ENCODE results near the gene SLAMF1. TPM values are rescaled to one million over a fixed set of nuclear protein-coding genes. Genes with fewer than 3 reads are reported as not detected.
"Not testable (repeated sequence)": the region's sequence is repeated elsewhere in the genome, so short reads cannot be mapped to it uniquely, and the experiment has no call there.

Gene SLAMF1
- polyA plus RNA-seq, 1 donor from 2014 or later = 17.2 TPM

- no peaks in the 10 kb centered on the region for H3K9me3 Mint-ChIP-seq
- H3K4me1 Mint-ChIP-seq = peaks cover 56 to 65% (median 61%) of the 10 kb centered on the region in 3 donors
- peak overlapping the region; percentile 73 to 94 (median 82) for H3K27ac Mint-ChIP-seq
- H3K27me3 Mint-ChIP-seq = no peaks in the 10 kb centered on the region
- H3K36me3 Mint-ChIP-seq = no peaks in the 10 kb centered on the region
- peak overlapping the region in 3 of 4 donors; percentile 72 to 86 (median 83) for H3K4me3 Mint-ChIP-seq
Observed at GRCh38 chr1:160653620-160654016, 6.8 kb upstream of the SLAMF1 start.

GRCh38 chr1:160652924-160653619 lies 6.2 kb upstream of the SLAMF1 start:
- Mint-ChIP-seq H3K36me3 (no peaks in the 10 kb centered on the region), H3K27me3 (no peaks in the 10 kb centered on the region), H3K4me3 (peak overlapping the region; percentile 66 to 86 (median 78)), H3K27ac (peak overlapping the region; percentile 82 to 94 (median 91)), H3K4me1 (peaks cover 59 to 65% (median 62%) of the 10 kb centered on the region in 3 donors), H3K9me3 (no peaks in the 10 kb centered on the region)

DNA sequence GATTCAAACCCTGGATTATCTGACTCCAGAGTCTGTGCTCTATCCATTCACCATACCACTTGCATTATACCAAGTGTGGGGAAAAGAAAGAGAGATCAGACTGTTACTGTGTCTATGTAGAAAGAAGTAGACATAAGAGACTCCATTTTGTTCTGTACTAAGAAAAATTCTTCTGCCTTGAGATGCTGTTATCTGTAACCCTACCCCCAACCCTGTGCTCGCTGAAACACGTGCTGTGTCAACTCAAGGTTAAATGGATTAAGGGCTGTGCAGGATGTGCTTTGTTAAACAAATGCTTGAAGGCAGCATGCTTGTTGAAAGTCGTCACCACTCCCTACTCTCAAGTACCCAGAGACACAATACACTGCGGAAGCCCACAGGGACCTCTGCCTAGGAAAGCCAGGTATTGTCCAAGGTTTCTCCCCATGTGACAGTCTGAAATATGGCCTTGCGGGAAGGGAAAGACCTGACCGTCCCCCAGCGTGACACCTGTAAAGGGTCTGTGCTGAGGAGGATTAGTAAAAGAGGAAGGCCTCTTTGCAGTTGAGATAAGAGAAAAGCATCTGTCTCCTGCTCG lies 5.3 kb upstream of the SLAMF1 start:
- H3K4me1 Mint-ChIP-seq = peaks cover 55 to 66% (median 64%) of the 10 kb centered on the region in 3 donors
- H3K9me3 Mint-ChIP-seq, H3K27me3 Mint-ChIP-seq, H3K36me3 Mint-ChIP-seq: not testable (repeated sequence)
- H3K27ac Mint-ChIP-seq = peak overlapping the region; percentile 82 to 94 (median 91)
- H3K4me3 Mint-ChIP-seq = peak overlapping the region; percentile 66 to 86 (median 78)

DNA sequence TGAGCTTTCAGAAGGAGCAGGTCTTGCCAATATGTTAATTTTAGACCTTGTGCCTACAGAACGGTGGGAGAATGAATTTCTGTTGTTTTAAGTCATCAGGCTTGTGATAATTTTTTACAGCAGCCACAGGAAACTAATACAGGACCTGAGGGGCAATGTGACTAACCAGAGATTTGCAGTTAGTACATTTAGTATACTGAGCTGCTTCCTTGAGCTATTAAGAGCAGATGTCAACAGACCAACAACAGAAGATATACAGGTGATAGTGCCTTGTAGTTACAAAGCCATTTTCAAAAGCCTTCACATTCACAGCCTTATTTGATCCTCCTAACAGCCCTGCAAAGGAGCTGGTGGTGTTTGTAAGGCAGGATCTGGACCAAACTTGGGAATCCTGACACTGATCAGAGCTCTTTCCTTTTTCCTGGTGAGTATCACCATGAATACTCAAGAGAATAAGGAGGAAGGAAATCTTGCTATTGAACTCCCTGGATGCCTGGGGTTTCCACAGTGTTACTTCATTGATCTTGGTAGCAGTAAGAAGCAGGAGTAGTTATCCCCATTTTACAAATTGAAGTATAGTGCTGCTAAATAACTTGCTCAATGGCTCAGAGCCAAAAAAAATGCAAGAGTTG lies 4.7 kb upstream of the SLAMF1 start:
- Mint-ChIP-seq H3K27ac (peak overlapping the region; percentile 82 to 94 (median 84)), H3K27me3 (no peaks in the 10 kb centered on the region), H3K4me3 (peak overlapping the region in 3 of 4 donors; percentile 72 to 83 (median 73)), H3K4me1 (peaks cover 55 to 67% (median 63%) of the 10 kb centered on the region in 3 donors), H3K36me3 (no peaks in the 10 kb centered on the region), H3K9me3 (no peaks in the 10 kb centered on the region)

- no peaks in the 10 kb centered on the region for H3K36me3 Mint-ChIP-seq
- peak overlapping the region; percentile 32 to 93 (median 73) for H3K27ac Mint-ChIP-seq
- peaks cover 65 to 72% (median 70%) of the 10 kb centered on the region in 3 donors for H3K4me1 Mint-ChIP-seq
- H3K9me3 Mint-ChIP-seq = no peaks in the 10 kb centered on the region
- H3K4me3 Mint-ChIP-seq = peak overlapping the region; percentile 88 to 96 (median 90)
- no peaks in the 10 kb centered on the region for H3K27me3 Mint-ChIP-seq
Observed at GRCh38 chr1:160647329-160647720, 481 bp upstream of the SLAMF1 start.

DNA sequence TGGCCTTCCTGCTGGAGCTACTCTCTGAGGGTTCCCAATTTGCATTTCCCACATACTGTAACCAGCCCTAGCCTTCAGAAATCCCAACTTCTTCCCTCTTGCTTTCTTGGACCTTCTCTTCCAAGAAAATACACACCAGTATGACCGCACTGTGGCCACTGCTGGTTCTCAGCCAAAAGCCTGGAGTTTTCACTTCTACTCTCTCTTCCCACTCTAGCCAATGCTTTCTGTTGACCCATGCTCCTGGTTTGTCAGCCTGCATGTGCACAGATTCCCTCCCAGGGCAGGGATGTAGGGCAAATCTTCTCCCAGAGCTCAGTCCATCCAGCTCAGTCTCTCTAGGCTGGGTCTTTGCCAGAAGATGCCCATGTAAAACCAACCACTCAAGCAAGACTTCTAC lies 664 bp downstream of the SLAMF1 start:
- Mint-ChIP-seq H3K4me1 (peaks cover 62 to 70% (median 70%) of the 10 kb centered on the region in 3 donors), H3K4me3 (peak overlapping the region; percentile 88 to 96 (median 90)), H3K27ac (peak overlapping the region; percentile 32 to 93 (median 90))

DNA sequence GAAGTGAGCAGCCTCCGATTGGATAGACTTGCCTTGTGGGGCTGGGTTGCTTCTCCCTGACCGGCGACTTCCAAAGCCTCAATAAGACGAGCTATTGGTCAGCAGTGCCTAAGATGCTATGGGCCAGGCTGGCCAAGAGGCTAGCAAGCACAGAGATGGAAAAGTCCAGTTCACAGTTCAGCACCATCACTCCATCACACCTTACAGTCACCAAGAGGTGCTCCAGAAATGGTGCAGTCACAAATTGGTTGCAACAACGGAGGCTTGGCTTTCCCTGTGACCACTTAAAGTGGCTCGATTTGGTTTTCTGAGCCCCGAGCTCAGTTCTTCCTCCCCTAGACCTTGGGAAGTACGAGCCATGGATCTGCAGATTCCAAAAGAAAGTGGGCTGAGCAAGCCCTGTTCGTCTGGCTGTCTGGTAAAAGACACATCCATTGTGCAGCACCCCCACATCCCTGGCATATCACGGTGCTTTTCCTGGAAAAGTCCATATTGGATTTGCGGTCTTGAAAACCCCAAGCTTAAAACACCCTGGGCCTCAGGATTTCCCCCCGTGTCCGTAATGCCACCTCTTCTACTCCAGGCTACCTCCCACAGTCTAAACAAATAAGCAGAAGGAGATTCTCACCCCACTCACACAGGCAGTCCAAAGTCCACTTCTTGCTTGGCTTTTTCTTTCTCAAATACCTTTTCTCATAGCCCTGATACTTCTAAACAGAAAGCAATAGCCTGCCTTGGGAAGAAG lies 1.3 kb downstream of the SLAMF1 start:
- Mint-ChIP-seq H3K4me1 (peaks cover 63 to 69% (median 68%) of the 10 kb centered on the region in 3 donors), H3K27ac (peak overlapping the region; percentile 32 to 93 (median 90)), H3K4me3 (peak overlapping the region; percentile 88 to 96 (median 90)), H3K36me3 (peaks cover 2% of the 10 kb centered on the region), H3K27me3 (no peaks in the 10 kb centered on the region), H3K9me3 (no peaks in the 10 kb centered on the region)

More for the DNA sequence above, 664 bp downstream of the SLAMF1 start:
- Mint-ChIP-seq H3K36me3 (peaks cover 2% of the 10 kb centered on the region), H3K9me3 (no peaks in the 10 kb centered on the region), H3K27me3 (no peaks in the 10 kb centered on the region)

DNA sequence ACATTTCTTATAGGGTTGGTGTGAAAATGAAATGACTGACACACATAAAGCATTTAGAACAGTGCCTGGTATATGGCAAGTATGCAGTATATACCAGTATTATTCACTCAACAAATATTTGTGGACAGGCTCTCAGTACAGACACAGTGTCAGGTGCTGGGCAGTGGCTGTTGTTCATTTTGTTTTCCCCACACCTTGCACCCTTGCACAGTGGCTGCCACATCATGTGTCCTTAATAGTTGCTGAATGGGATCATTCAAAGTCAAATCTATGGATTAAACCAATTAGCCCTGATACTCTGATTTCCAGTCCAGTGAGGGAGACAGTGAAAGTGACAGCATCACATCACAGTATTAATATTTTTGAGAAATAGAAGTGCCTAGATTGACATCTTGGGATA lies 2.4 kb downstream of the SLAMF1 start:
- Mint-ChIP-seq H3K4me3 (peak overlapping the region; percentile 88 to 96 (median 90)), H3K4me1 (peaks cover 73 to 76% (median 76%) of the 10 kb centered on the region in 3 donors), H3K36me3 (peaks cover 2% of the 10 kb centered on the region), H3K27ac (peak overlapping the region; percentile 1 to 32 (median 10)), H3K9me3 (no peaks in the 10 kb centered on the region), H3K27me3 (no peaks in the 10 kb centered on the region)

DNA sequence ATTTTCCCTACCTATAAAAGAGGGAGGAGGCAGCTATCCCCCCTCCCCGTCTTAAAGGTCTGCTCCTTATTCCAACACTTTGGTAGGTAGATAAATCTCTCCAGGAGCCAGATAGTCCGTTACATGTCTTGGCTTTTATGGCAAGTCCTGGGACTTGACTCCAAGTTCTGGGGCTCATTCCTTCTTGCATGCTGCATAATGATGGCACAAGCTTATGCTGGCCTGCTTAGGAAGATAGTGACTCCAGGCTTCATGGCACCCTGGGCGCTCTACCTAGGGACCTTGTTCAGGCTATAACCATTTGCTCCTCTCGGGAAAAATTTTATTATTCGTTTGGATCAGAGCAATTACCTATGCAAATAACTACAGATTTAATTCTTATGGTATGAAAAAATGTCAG lies 3.7 kb downstream of the SLAMF1 start:
- no peaks in the 10 kb centered on the region for H3K27me3 Mint-ChIP-seq
- H3K36me3 Mint-ChIP-seq = peaks cover 2% of the 10 kb centered on the region
- peaks cover 77 to 80% (median 79%) of the 10 kb centered on the region in 3 donors for H3K4me1 Mint-ChIP-seq
- no peaks in the 10 kb centered on the region for H3K9me3 Mint-ChIP-seq
- peak overlapping the region in 3 of 4 donors; percentile 32 to 93 (median 88) for H3K4me3 Mint-ChIP-seq
- H3K27ac Mint-ChIP-seq = peak overlapping the region; percentile 32 to 97 (median 39)

GRCh38 chr1:160642281-160642644 lies 4.6 kb downstream of the SLAMF1 start:
- Mint-ChIP-seq H3K9me3 (no peaks in the 10 kb centered on the region), H3K4me1 (peaks cover 76 to 83% (median 81%) of the 10 kb centered on the region in 3 donors), H3K36me3 (peaks cover 2% of the 10 kb centered on the region), H3K4me3 (peak overlapping the region in 3 of 4 donors; percentile 70 to 89 (median 88)), H3K27me3 (no peaks in the 10 kb centered on the region), H3K27ac (peak overlapping the region; percentile 83 to 97 (median 94))

- peaks cover 71 to 80% (median 79%) of the 10 kb centered on the region in 3 donors for H3K4me1 Mint-ChIP-seq
- H3K27me3 Mint-ChIP-seq = no peaks in the 10 kb centered on the region
Observed at GRCh38 chr1:160641323-160642280, 5.2 kb downstream of the SLAMF1 start.

DNA sequence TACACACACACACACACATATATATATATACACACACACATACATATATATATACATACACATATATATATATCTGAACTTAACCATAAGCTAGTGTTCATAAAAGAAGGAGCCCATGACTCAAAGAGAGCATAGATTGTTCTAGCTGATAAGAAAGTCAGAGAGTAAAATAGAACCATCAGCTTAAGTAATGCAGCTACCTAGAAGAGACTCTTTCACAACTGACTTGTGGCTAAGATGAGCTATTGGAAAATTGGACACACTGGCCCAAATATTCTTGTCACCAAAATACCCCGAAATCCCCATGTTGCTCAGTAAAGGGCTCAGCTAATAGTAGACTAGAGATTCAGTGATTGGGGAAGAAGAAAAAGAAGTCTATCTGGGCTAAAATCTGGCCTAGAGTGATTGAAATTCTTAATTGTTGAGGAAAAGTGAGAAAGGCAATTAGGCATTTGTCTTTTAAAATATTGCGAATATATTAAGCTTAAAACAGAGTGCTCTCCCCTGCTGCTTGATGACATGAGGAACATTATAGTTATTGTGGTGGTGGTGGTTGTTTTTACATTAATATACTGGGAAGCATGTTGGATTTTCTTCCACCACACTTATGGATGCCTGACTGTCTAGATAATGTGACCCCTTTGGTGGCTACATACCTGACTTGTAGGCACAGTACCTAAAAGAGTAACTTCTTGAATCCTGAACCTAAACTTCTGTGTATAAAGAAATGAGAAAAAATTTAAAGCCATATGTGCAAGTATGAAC lies 6.3 kb downstream of the SLAMF1 start:
- H3K9me3 Mint-ChIP-seq = no peaks in the 10 kb centered on the region
- H3K27ac Mint-ChIP-seq = peak overlapping the region; percentile 55 to 97 (median 94)
- H3K27me3 Mint-ChIP-seq = no peaks in the 10 kb centered on the region
- peaks cover 2% of the 10 kb centered on the region for H3K36me3 Mint-ChIP-seq
- peak overlapping the region; percentile 6 to 89 (median 84) for H3K4me3 Mint-ChIP-seq
- H3K4me1 Mint-ChIP-seq = peaks cover 64 to 74% (median 72%) of the 10 kb centered on the region in 3 donors

More at GRCh38 chr1:160641323-160642280, 5.2 kb downstream of the SLAMF1 start:
- Mint-ChIP-seq H3K4me3 (peak overlapping the region; percentile 66 to 90 (median 88)), H3K27ac (peak overlapping the region; percentile 83 to 97 (median 94)), H3K36me3 (peaks cover 2% of the 10 kb centered on the region), H3K9me3 (no peaks in the 10 kb centered on the region)

- peaks cover 2% of the 10 kb centered on the region for H3K36me3 Mint-ChIP-seq
- H3K9me3 Mint-ChIP-seq = no peaks in the 10 kb centered on the region
- peak overlapping the region in 3 of 4 donors; percentile 1 to 77 (median 38) for H3K4me3 Mint-ChIP-seq
- peak overlapping the region; percentile 6 to 84 (median 62) for H3K27ac Mint-ChIP-seq
- H3K4me1 Mint-ChIP-seq = peaks cover 57 to 69% (median 66%) of the 10 kb centered on the region in 3 donors
- no peaks in the 10 kb centered on the region for H3K27me3 Mint-ChIP-seq
Observed at GRCh38 chr1:160639652-160640051, 7.2 kb downstream of the SLAMF1 start.
